GM13977 (cell line): ENCODE data around the gene STXBP6.

ENCODE experiments used
- DNase-seq: peaks from one replicate; pipeline ENCODE4 v3.0.0; 2012; ENCODE audit warnings: low spot score
- CTCF ChIP-seq: IDR thresholded peaks from 2 replicates; pipeline ENCODE4 v1.5.1; 2012; ENCODE audit warnings: mild to moderate bottlenecking, control low read depth; ENCODE audit not compliant: insufficient read depth; ENCODE audit errors: extremely low read depth, missing control alignments
- in situ Hi-C: fragments of 300-500 bp; cut with MboI; formaldehyde crosslinking; loops from one replicate; pipeline ENCODE4 v1.12.0; 2022; ENCODE audit warnings: low sequenced_read_pairs, low pct_unique_long_range_greater_than_20kb, mixed read lengths, inconsistent platforms; ENCODE audit not compliant: unreplicated experiment

Gene STXBP6

GRCh38 chr14:24815543-24815942, 234.4 kb downstream of the STXBP6 start:
- in situ Hi-C loops, result loop anchor here (25.0 kb wide), 1 partner anchor 322 kb away; no protein-coding TSS in a partner anchor
- no peak for TF ChIP-seq CTCF
- DNase-seq, result no peak

GRCh38 chr14:24814944-24815343, 235.0 kb downstream of the STXBP6 start:
- in situ Hi-C loops, result loop anchor here (25.0 kb wide), 1 partner anchor 322 kb away; no protein-coding TSS in a partner anchor
- DNase-seq, result no peak
- TF ChIP-seq CTCF, result no peak

- in situ Hi-C loops, result loop anchor here (25.0 kb wide), 1 partner anchor 323 kb away; no protein-coding TSS in a partner anchor
- no peak for TF ChIP-seq CTCF
- no peak for DNase-seq
These were observed 235.6 kb downstream of the STXBP6 start for GRCh38 chr14:24814346-24814745.

GRCh38 chr14:24813819-24814259, 236.1 kb downstream of the STXBP6 start:
- TF ChIP-seq CTCF, result no peak
- no peak for DNase-seq
- in situ Hi-C loops, result loop anchor here (25.0 kb wide), 1 partner anchor 323 kb away; no protein-coding TSS in a partner anchor

- no peak for TF ChIP-seq CTCF
- DNase-seq, result no peak
- in situ Hi-C loops, result loop anchor here (25.0 kb wide), 1 partner anchor 324 kb away; no protein-coding TSS in a partner anchor
These were observed 236.7 kb downstream of the STXBP6 start for GRCh38 chr14:24813089-24813815.

GRCh38 chr14:24809135-24809534, 240.8 kb downstream of the STXBP6 start:
- in situ Hi-C loops, result loop anchor here (25.0 kb wide), 1 partner anchor 328 kb away; no protein-coding TSS in a partner anchor
- no peak for TF ChIP-seq CTCF

More at GRCh38 chr14:24809135-24809534, 240.8 kb downstream of the STXBP6 start:
- no peak for DNase-seq
